Measurements from ENCODE around the gene PNLIPRP2. TPM values are rescaled to one million over a fixed set of nuclear protein-coding genes. Genes with fewer than 3 reads are reported as not detected.

Gene PNLIPRP2
- total RNA-seq, 1 experiment from 2014 or later = not detected

GRCh38 chr10:116654816-116655215 is 34.1 kb downstream of the PNLIPRP2 start:
- Histone ChIP-seq H3K27ac (ENCODE audit: low read length) (no peak overlapping the region), H3K9me2 (replicated peaks; ENCODE audit: insufficient read depth, low read length) (no peaks in the 10 kb centered on the region), H3K79me2 (ENCODE audit: low read length) (no peaks in the 10 kb centered on the region), H3K27me3 (ENCODE audit: low read length) (no peaks in the 10 kb centered on the region), H3K4me1 (ENCODE audit: low read length) (no peaks in the 10 kb centered on the region), H3K36me3 (ENCODE audit: insufficient read depth, low read length) (no peaks in the 10 kb centered on the region), H2AFZ (ENCODE audit: low read length) (no peak overlapping the region), H3K9ac (ENCODE audit: low read length) (no peak overlapping the region), H3K9me3 (ENCODE audit: low read length) (no peaks in the 10 kb centered on the region), H3K4me3 (ENCODE audit: low read length) (no peak overlapping the region), H3K4me2 (ENCODE audit: low read depth, low read length, poor library complexity, severe bottlenecking) (no peak overlapping the region), H4K20me1 (ENCODE audit: insufficient read depth, low read depth, low read length) (no peaks in the 10 kb centered on the region)
- peak; percentile 65 for DNase-seq

GRCh38 chr10:116655568-116655967 is 34.8 kb downstream of the PNLIPRP2 start:
- Histone ChIP-seq H3K27ac (ENCODE audit: low read length) (no peak overlapping the region), H3K4me1 (ENCODE audit: low read length) (no peaks in the 10 kb centered on the region), H3K79me2 (ENCODE audit: low read length) (no peaks in the 10 kb centered on the region), H3K4me3 (ENCODE audit: low read length) (no peak overlapping the region), H3K9ac (ENCODE audit: low read length) (no peak overlapping the region), H3K27me3 (ENCODE audit: low read length) (no peaks in the 10 kb centered on the region), H3K4me2 (ENCODE audit: low read depth, low read length, poor library complexity, severe bottlenecking) (no peak overlapping the region), H2AFZ (ENCODE audit: low read length) (no peak overlapping the region), H3K9me2 (replicated peaks; ENCODE audit: insufficient read depth, low read length) (no peaks in the 10 kb centered on the region), H4K20me1 (ENCODE audit: insufficient read depth, low read depth, low read length) (no peaks in the 10 kb centered on the region), H3K9me3 (ENCODE audit: low read length) (no peaks in the 10 kb centered on the region), H3K36me3 (ENCODE audit: insufficient read depth, low read length) (no peaks in the 10 kb centered on the region)
- no peak for DNase-seq

GRCh38 chr10:116656044-116656443 is 35.3 kb downstream of the PNLIPRP2 start:
- no peaks in the 10 kb centered on the region for H3K79me2 ChIP-seq (ENCODE audit: low read length)
- no peak for DNase-seq
- no peak overlapping the region for H3K4me3 ChIP-seq (ENCODE audit: low read length)
- H4K20me1 ChIP-seq (ENCODE audit: insufficient read depth, low read depth, low read length) = no peaks in the 10 kb centered on the region
- H3K36me3 ChIP-seq (ENCODE audit: insufficient read depth, low read length) = no peaks in the 10 kb centered on the region
- no peak overlapping the region for H3K27ac ChIP-seq (ENCODE audit: low read length)
- H3K27me3 ChIP-seq (ENCODE audit: low read length) = no peaks in the 10 kb centered on the region
- no peak overlapping the region for H3K9ac ChIP-seq (ENCODE audit: low read length)
- H3K9me3 ChIP-seq (ENCODE audit: low read length) = no peaks in the 10 kb centered on the region
- H3K4me1 ChIP-seq (ENCODE audit: low read length) = no peaks in the 10 kb centered on the region
- no peak overlapping the region for H3K4me2 ChIP-seq (ENCODE audit: low read depth, low read length, poor library complexity, severe bottlenecking)
- H3K9me2 ChIP-seq (replicated peaks; ENCODE audit: insufficient read depth, low read length) = no peaks in the 10 kb centered on the region
- no peak overlapping the region for H2AFZ ChIP-seq (ENCODE audit: low read length)

- H4K20me1 ChIP-seq (ENCODE audit: insufficient read depth, low read depth, low read length) = no peaks in the 10 kb centered on the region
- H3K4me3 ChIP-seq (ENCODE audit: low read length) = no peak overlapping the region
- H3K9me3 ChIP-seq (ENCODE audit: low read length) = no peaks in the 10 kb centered on the region
- no peaks in the 10 kb centered on the region for H3K9me2 ChIP-seq (replicated peaks; ENCODE audit: insufficient read depth, low read length)
- H3K4me2 ChIP-seq (ENCODE audit: low read depth, low read length, poor library complexity, severe bottlenecking) = no peak overlapping the region
- no peak for DNase-seq
- H3K27ac ChIP-seq (ENCODE audit: low read length) = no peak overlapping the region
- H3K36me3 ChIP-seq (ENCODE audit: insufficient read depth, low read length) = no peaks in the 10 kb centered on the region
- H3K9ac ChIP-seq (ENCODE audit: low read length) = no peak overlapping the region
- no peaks in the 10 kb centered on the region for H3K4me1 ChIP-seq (ENCODE audit: low read length)
- no peaks in the 10 kb centered on the region for H3K27me3 ChIP-seq (ENCODE audit: low read length)
- no peak overlapping the region for H2AFZ ChIP-seq (ENCODE audit: low read length)
- H3K79me2 ChIP-seq (ENCODE audit: low read length) = no peaks in the 10 kb centered on the region
These were observed 37.3 kb downstream of the PNLIPRP2 start for GRCh38 chr10:116657863-116658551.

- no peak overlapping the region for H3K9ac ChIP-seq (ENCODE audit: low read length)
- H4K20me1 ChIP-seq (ENCODE audit: insufficient read depth, low read depth, low read length) = no peaks in the 10 kb centered on the region
- no peaks in the 10 kb centered on the region for H3K36me3 ChIP-seq (ENCODE audit: insufficient read depth, low read length)
- H3K9me3 ChIP-seq (ENCODE audit: low read length) = no peaks in the 10 kb centered on the region
- no peak overlapping the region for H2AFZ ChIP-seq (ENCODE audit: low read length)
- no peak overlapping the region for H3K4me3 ChIP-seq (ENCODE audit: low read length)
- no peak overlapping the region for H3K4me2 ChIP-seq (ENCODE audit: low read depth, low read length, poor library complexity, severe bottlenecking)
- H3K4me1 ChIP-seq (ENCODE audit: low read length) = no peaks in the 10 kb centered on the region
- no peak overlapping the region for H3K27ac ChIP-seq (ENCODE audit: low read length)
- H3K79me2 ChIP-seq (ENCODE audit: low read length) = no peaks in the 10 kb centered on the region
- no peaks in the 10 kb centered on the region for H3K9me2 ChIP-seq (replicated peaks; ENCODE audit: insufficient read depth, low read length)
- no peaks in the 10 kb centered on the region for H3K27me3 ChIP-seq (ENCODE audit: low read length)
- DNase-seq = no peak
These were observed 38.4 kb downstream of the PNLIPRP2 start for GRCh38 chr10:116659049-116659670.

GRCh38 chr10:116660860-116661259 is 40.1 kb downstream of the PNLIPRP2 start:
- Histone ChIP-seq H4K20me1 (ENCODE audit: insufficient read depth, low read depth, low read length) (no peaks in the 10 kb centered on the region), H3K9me3 (ENCODE audit: low read length) (no peaks in the 10 kb centered on the region), H3K27ac (ENCODE audit: low read length) (no peak overlapping the region), H3K9me2 (replicated peaks; ENCODE audit: insufficient read depth, low read length) (no peaks in the 10 kb centered on the region), H3K27me3 (ENCODE audit: low read length) (no peaks in the 10 kb centered on the region), H3K36me3 (ENCODE audit: insufficient read depth, low read length) (no peaks in the 10 kb centered on the region), H3K4me1 (ENCODE audit: low read length) (no peaks in the 10 kb centered on the region), H3K9ac (ENCODE audit: low read length) (no peak overlapping the region), H3K4me3 (ENCODE audit: low read length) (no peak overlapping the region), H2AFZ (ENCODE audit: low read length) (no peak overlapping the region), H3K4me2 (ENCODE audit: low read depth, low read length, poor library complexity, severe bottlenecking) (no peak overlapping the region), H3K79me2 (ENCODE audit: low read length) (no peaks in the 10 kb centered on the region)
- DNase-seq = no peak

- Histone ChIP-seq H3K79me2 (ENCODE audit: low read length) (no peaks in the 10 kb centered on the region), H4K20me1 (ENCODE audit: insufficient read depth, low read depth, low read length) (no peaks in the 10 kb centered on the region), H3K4me2 (ENCODE audit: low read depth, low read length, poor library complexity, severe bottlenecking) (no peak overlapping the region), H3K27ac (ENCODE audit: low read length) (no peak overlapping the region), H3K27me3 (ENCODE audit: low read length) (no peaks in the 10 kb centered on the region), H2AFZ (ENCODE audit: low read length) (no peak overlapping the region), H3K9me3 (ENCODE audit: low read length) (no peaks in the 10 kb centered on the region), H3K9ac (ENCODE audit: low read length) (no peak overlapping the region), H3K36me3 (ENCODE audit: insufficient read depth, low read length) (no peaks in the 10 kb centered on the region), H3K4me3 (ENCODE audit: low read length) (no peak overlapping the region), H3K4me1 (ENCODE audit: low read length) (no peaks in the 10 kb centered on the region), H3K9me2 (replicated peaks; ENCODE audit: insufficient read depth, low read length) (no peaks in the 10 kb centered on the region)
- no peak for DNase-seq
These were observed 42.6 kb downstream of the PNLIPRP2 start for GRCh38 chr10:116663342-116663741.

- H3K9me3 ChIP-seq (ENCODE audit: low read length) = no peaks in the 10 kb centered on the region
- no peak overlapping the region for H3K27ac ChIP-seq (ENCODE audit: low read length)
- H3K27me3 ChIP-seq (ENCODE audit: low read length) = no peaks in the 10 kb centered on the region
- H3K36me3 ChIP-seq (ENCODE audit: insufficient read depth, low read length) = no peaks in the 10 kb centered on the region
- H4K20me1 ChIP-seq (ENCODE audit: insufficient read depth, low read depth, low read length) = no peaks in the 10 kb centered on the region
- no peak overlapping the region for H2AFZ ChIP-seq (ENCODE audit: low read length)
- no peak for DNase-seq
- no peaks in the 10 kb centered on the region for H3K4me1 ChIP-seq (ENCODE audit: low read length)
- no peak overlapping the region for H3K4me3 ChIP-seq (ENCODE audit: low read length)
- H3K9me2 ChIP-seq (replicated peaks; ENCODE audit: insufficient read depth, low read length) = no peaks in the 10 kb centered on the region
- no peak overlapping the region for H3K4me2 ChIP-seq (ENCODE audit: low read depth, low read length, poor library complexity, severe bottlenecking)
- H3K79me2 ChIP-seq (ENCODE audit: low read length) = no peaks in the 10 kb centered on the region
- no peak overlapping the region for H3K9ac ChIP-seq (ENCODE audit: low read length)
These were observed 43.9 kb downstream of the PNLIPRP2 start for GRCh38 chr10:116664631-116665030.
